Type B pancreatic cell (in vitro differentiated cells): ENCODE data around the gene PGBD1. TPM values are rescaled to one million over a fixed set of nuclear protein-coding genes. Genes with fewer than 3 reads are reported as not detected.
A peak's percentile ranks its signal among the peaks of the same experiment; 100 is the strongest.

Experiments
- DNase-seq: peaks from one replicate; pipeline ENCODE4 v3.0.0; 2021; ENCODE audit warnings: mixed read lengths; ENCODE audit not compliant: unreplicated experiment; ENCODE audit errors: extremely low spot score
- H3K27ac Mint-ChIP-seq: 2 replicates; pipeline ENCODE4 v1.8.0; 2021; ENCODE audit warnings: mild to moderate bottlenecking, mixed read lengths
- H3K27me3 Mint-ChIP-seq: 2 replicates; pipeline ENCODE4 v1.8.0; 2021; ENCODE audit warnings: mixed read lengths
- H3K36me3 Mint-ChIP-seq: 2 replicates; pipeline ENCODE4 v1.8.0; 2021; ENCODE audit warnings: mixed read lengths
- H3K4me1 Mint-ChIP-seq: one replicate; pipeline ENCODE4 v1.8.0; 2021; ENCODE audit warnings: mixed read lengths; ENCODE audit not compliant: unreplicated experiment
- H3K4me3 Mint-ChIP-seq: 2 replicates; pipeline ENCODE4 v1.8.0; 2021; ENCODE audit warnings: mild to moderate bottlenecking, mixed read lengths
- H3K9me3 Mint-ChIP-seq: 2 replicates; pipeline ENCODE4 v1.8.0; 2021; ENCODE audit warnings: mixed read lengths
- CTCF ChIP-seq: fragments of 200-600 bp; sonication (generic); conservative IDR thresholded peaks from 2 replicates; pipeline ENCODE4 v1.5.0; 2021; ENCODE audit warnings: antibody characterized with exemption, mild to moderate bottlenecking
- total RNA-seq: library from RNA; stranded (reverse); gene quantifications from 2 replicates; pipeline ENCODE4 v1.2.1, GENCODE V29; 2021; ENCODE audit warnings: low replicate concordance

The PGBD1 gene
- total RNA-seq, 1 donor from 2014 or later: 7.9 TPM

GRCh38 chr6:28243946-28244345 is 37.4 kb upstream of the PGBD1 start:
- H3K4me3 Mint-ChIP-seq: no peak overlapping the region
- no peaks in the 10 kb centered on the region for H3K9me3 Mint-ChIP-seq
- H3K27ac Mint-ChIP-seq: no peak overlapping the region
- no peak for DNase-seq
- H3K36me3 Mint-ChIP-seq: peaks cover 24% of the 10 kb centered on the region
- no peaks in the 10 kb centered on the region for H3K4me1 Mint-ChIP-seq
- TF ChIP-seq CTCF: no peak
- H3K27me3 Mint-ChIP-seq: no peaks in the 10 kb centered on the region

- no peak for DNase-seq
- Mint-ChIP-seq H3K9me3 (no peaks in the 10 kb centered on the region), H3K4me1 (no peaks in the 10 kb centered on the region), H3K27me3 (no peaks in the 10 kb centered on the region), H3K4me3 (no peak overlapping the region), H3K36me3 (peaks cover 24% of the 10 kb centered on the region), H3K27ac (no peak overlapping the region)
- no peak for TF ChIP-seq CTCF
These were observed 36.0 kb upstream of the PGBD1 start for GRCh38 chr6:28245206-28245941.

- Mint-ChIP-seq H3K4me3 (no peak overlapping the region), H3K4me1 (peaks cover 14% of the 10 kb centered on the region), H3K9me3 (no peaks in the 10 kb centered on the region), H3K36me3 (peaks cover 20% of the 10 kb centered on the region), H3K27ac (no peak overlapping the region), H3K27me3 (no peaks in the 10 kb centered on the region)
- no peak for TF ChIP-seq CTCF
- DNase-seq: no peak
These were observed 32.5 kb upstream of the PGBD1 start for GRCh38 chr6:28248916-28249315.

GRCh38 chr6:28250747-28251146 is 30.6 kb upstream of the PGBD1 start:
- peaks cover 7% of the 10 kb centered on the region for H3K36me3 Mint-ChIP-seq
- no peaks in the 10 kb centered on the region for H3K9me3 Mint-ChIP-seq
- H3K4me3 Mint-ChIP-seq: peak overlapping the region; percentile 99
- no peak overlapping the region for H3K27ac Mint-ChIP-seq
- peaks cover 14% of the 10 kb centered on the region for H3K4me1 Mint-ChIP-seq
- no peaks in the 10 kb centered on the region for H3K27me3 Mint-ChIP-seq
- DNase-seq: no peak
- no peak for TF ChIP-seq CTCF

- peak; percentile 70 for DNase-seq
- Mint-ChIP-seq H3K9me3 (no peaks in the 10 kb centered on the region), H3K4me3 (peak overlapping the region; percentile 99), H3K27ac (peak overlapping the region; percentile 74), H3K27me3 (no peaks in the 10 kb centered on the region), H3K36me3 (peaks cover 3% of the 10 kb centered on the region), H3K4me1 (peaks cover 14% of the 10 kb centered on the region)
- no peak for TF ChIP-seq CTCF
These were observed 29.7 kb upstream of the PGBD1 start for GRCh38 chr6:28251661-28252008.
